Suprapubic skin (tissue), 4 donors: ENCODE measurements around the gene BMP10. TPM values are rescaled to one million over a fixed set of nuclear protein-coding genes. Genes with fewer than 3 reads are reported as not detected.

ENCODE experiments used
- DNase-seq, 2 donors: peaks; one replicate each; pipeline ENCODE4 v3.0.0-alpha.2; 2019; ENCODE audit warnings: low spot score in 2 of 2
- H3K27ac ChIP-seq: fragments of 200-600 bp; sonication (generic); one replicate; pipeline ENCODE4 v1.5.1; 2019
- H3K27me3 ChIP-seq: fragments of 200-600 bp; sonication (generic); one replicate; pipeline ENCODE4 v1.5.1; 2019
- H3K36me3 ChIP-seq: fragments of 200-600 bp; sonication (generic); one replicate; pipeline ENCODE4 v1.5.1; 2019
- H3K4me1 ChIP-seq: fragments of 200-600 bp; sonication (generic); one replicate; pipeline ENCODE4 v1.5.1; 2019
- H3K4me3 ChIP-seq: fragments of 200-600 bp; sonication (generic); one replicate; pipeline ENCODE4 v1.5.1; 2019; ENCODE audit warnings: mild to moderate bottlenecking
- H3K9me3 ChIP-seq: fragments of 200-600 bp; sonication (generic); one replicate; pipeline ENCODE4 v1.5.1; 2019
- CTCF ChIP-seq, 2 donors: fragments of 200-600 bp in 1 of 2; fragments of 450-650 bp in 1 of 2; sonication (generic) in 1 of 2; IDR thresholded peaks; one replicate each; pipeline ENCODE4 v1.5.1; 2016 to 2019; ENCODE audit warnings: antibody characterized with exemption in 2 of 2, mild to moderate bottlenecking in 1 of 2, moderate library complexity in 1 of 2
- EP300 ChIP-seq: sonication (generic); formaldehyde crosslinking; IDR thresholded peaks from one replicate; pipeline ENCODE4 v1.6.1; 2017; ENCODE audit warnings: antibody characterized with exemption
- POLR2A ChIP-seq, 2 donors: fragments of 450-650 bp; IDR thresholded peaks; one replicate each; pipeline ENCODE4 v1.6.1; 2017; ENCODE audit warnings: antibody characterized with exemption in 2 of 2, mild to moderate bottlenecking in 2 of 2, moderate library complexity in 2 of 2
- POLR2AphosphoS5 ChIP-seq, 3 donors: sonication (generic); formaldehyde crosslinking; IDR thresholded peaks; one replicate each; pipeline ENCODE4 v1.6.1; 2017; ENCODE audit warnings: antibody characterized with exemption in 3 of 3
- WGBS: methylation state at CpG from one replicate; pipeline ENCODE4 v1.1.5; 2018; 5-methylcytosine and 5-hydroxymethylcytosine counted together
- total RNA-seq, 4 donors: library from RNA; depleted of rRNA; stranded (reverse); fragments of >200 nt; gene quantifications; one replicate each; pipeline ENCODE4 v1.1.0, GENCODE V29; 2016

Gene BMP10
- total RNA-seq, 4 donors from 2014 or later, result not detected

- H3K4me1 ChIP-seq, result peaks cover 20% of the 10 kb centered on the region
- H3K9me3 ChIP-seq, result no peaks in the 10 kb centered on the region
- WGBS, result 59% methylated on average over 4 of the region's 4 CpGs
- no peaks in the 10 kb centered on the region for H3K27me3 ChIP-seq
- TF ChIP-seq EP300 (no peak), POLR2A (IDR thresholded peaks at IDR 0.05) (no peak), CTCF (IDR thresholded peaks at IDR 0.05) (no peak)
- H3K27ac ChIP-seq, result no peak overlapping the region
- H3K36me3 ChIP-seq, result no peaks in the 10 kb centered on the region
- no peak for DNase-seq
- H3K4me3 ChIP-seq, result no peak overlapping the region
Observed at GRCh38 chr2:68911246-68911645, 40.0 kb upstream of the BMP10 start.

GRCh38 chr2:68909793-68910674, 38.8 kb upstream of the BMP10 start:
- no peak overlapping the region for H3K4me3 ChIP-seq
- H3K36me3 ChIP-seq, result no peaks in the 10 kb centered on the region
- no peak for TF ChIP-seq POLR2AphosphoS5 (IDR thresholded peaks at IDR 0.05)
- no peak for TF ChIP-seq EP300
- TF ChIP-seq POLR2A (IDR thresholded peaks at IDR 0.05), result no peak
- TF ChIP-seq CTCF (IDR thresholded peaks at IDR 0.05), result peak; percentile 85 to 88
- H3K27ac ChIP-seq, result no peak overlapping the region
- H3K4me1 ChIP-seq, result peaks cover 18% of the 10 kb centered on the region
- H3K27me3 ChIP-seq, result no peaks in the 10 kb centered on the region
- H3K9me3 ChIP-seq, result no peaks in the 10 kb centered on the region
- WGBS, result 69% methylated on average over 3 of the region's 3 CpGs
- peak in 1 of 2 donors; percentile 76 for DNase-seq

GRCh38 chr2:68908392-68908970, 37.3 kb upstream of the BMP10 start:
- TF ChIP-seq POLR2A (IDR thresholded peaks at IDR 0.05) (no peak), EP300 (no peak), CTCF (IDR thresholded peaks at IDR 0.05) (no peak), POLR2AphosphoS5 (IDR thresholded peaks at IDR 0.05) (no peak)
- peak; percentile 81 to 82 for DNase-seq
- Histone ChIP-seq H3K36me3 (no peaks in the 10 kb centered on the region), H3K4me3 (no peak overlapping the region), H3K4me1 (peaks cover 18% of the 10 kb centered on the region), H3K9me3 (no peaks in the 10 kb centered on the region), H3K27ac (peak overlapping the region; percentile 16), H3K27me3 (no peaks in the 10 kb centered on the region)
- WGBS, result 34% methylated on average over 5 of the region's 5 CpGs

- 86% methylated on average over 4 of the region's 4 CpGs for WGBS
- no peaks in the 10 kb centered on the region for H3K9me3 ChIP-seq
- TF ChIP-seq CTCF (IDR thresholded peaks at IDR 0.05) (no peak), POLR2A (IDR thresholded peaks at IDR 0.05) (no peak), POLR2AphosphoS5 (IDR thresholded peaks at IDR 0.05) (no peak), EP300 (no peak)
- H3K27ac ChIP-seq, result no peak overlapping the region
- DNase-seq, result no peak
- no peaks in the 10 kb centered on the region for H3K36me3 ChIP-seq
- peaks cover 18% of the 10 kb centered on the region for H3K4me1 ChIP-seq
- H3K27me3 ChIP-seq, result no peaks in the 10 kb centered on the region
- no peak overlapping the region for H3K4me3 ChIP-seq
Observed at GRCh38 chr2:68907920-68908253, 36.7 kb upstream of the BMP10 start.

- no peaks in the 10 kb centered on the region for H3K27me3 ChIP-seq
- peaks cover 18% of the 10 kb centered on the region for H3K4me1 ChIP-seq
- H3K9me3 ChIP-seq, result no peaks in the 10 kb centered on the region
- no peak overlapping the region for H3K4me3 ChIP-seq
- DNase-seq, result no peak
- no peaks in the 10 kb centered on the region for H3K36me3 ChIP-seq
- no peak overlapping the region for H3K27ac ChIP-seq
- TF ChIP-seq CTCF (IDR thresholded peaks at IDR 0.05) (no peak), EP300 (no peak)
- 89% methylated on average over 5 of the region's 5 CpGs for WGBS
Observed at GRCh38 chr2:68907232-68907919, 36.2 kb upstream of the BMP10 start.
